Spleen (tissue), 11 donors: ENCODE measurements around the gene MSI2. TPM values are rescaled to one million over a fixed set of nuclear protein-coding genes. Genes with fewer than 3 reads are reported as not detected.

ENCODE experiments used
- DNase-seq: peaks from one replicate; pipeline ENCODE4 v3.0.0-alpha.2; 2020
- H3K27ac ChIP-seq, 8 donors: fragments of 200-600 bp; sonication (generic) in 7 of 8; 1 replicate in 4 of 8; 2 replicates in 4 of 8; pipeline versions ENCODE4 v1.5.0 to v1.8.0; 2016 to 2021; ENCODE audit warnings: inconsistent platforms in 4 of 8, mild to moderate bottlenecking in 4 of 8, moderate library complexity in 1 of 8
- H3K27me3 ChIP-seq, 7 donors: fragments of 200-600 bp; sonication (generic) in 6 of 7; replicated peaks in 1 of 7; 1 replicate in 4 of 7; 2 replicates in 3 of 7; pipeline versions ENCODE4 v1.5.0 to v1.8.0; 2016 to 2021; ENCODE audit warnings: inconsistent platforms in 3 of 7, mild to moderate bottlenecking in 1 of 7
- H3K36me3 ChIP-seq, 6 donors: fragments of 200-600 bp; sonication (generic) in 5 of 6; 1 replicate in 4 of 6; 2 replicates in 2 of 6; pipeline versions ENCODE4 v1.5.0 to v1.8.0; 2016 to 2021; ENCODE audit warnings: inconsistent platforms in 2 of 6
- H3K4me1 ChIP-seq, 6 donors: fragments of 200-600 bp; sonication (generic) in 5 of 6; 1 replicate in 3 of 6; 2 replicates in 3 of 6; pipeline versions ENCODE4 v1.5.0 to v1.8.0; 2016 to 2021; ENCODE audit warnings: inconsistent platforms in 3 of 6
- H3K4me3 ChIP-seq, 8 donors: fragments of 200-600 bp; sonication (generic) in 7 of 8; 1 replicate in 4 of 8; 2 replicates in 4 of 8; pipeline versions ENCODE4 v1.5.0 to v1.8.0; 2016 to 2021; ENCODE audit warnings: inconsistent platforms in 4 of 8, mild to moderate bottlenecking in 4 of 8, moderate library complexity in 2 of 8
- H3K9me3 ChIP-seq, 8 donors: fragments of 200-600 bp; sonication (generic) in 7 of 8; 1 replicate in 4 of 8; 2 replicates in 4 of 8; pipeline versions ENCODE4 v1.5.0 to v1.8.0; 2016 to 2021; ENCODE audit warnings: inconsistent platforms in 4 of 8
- POLR2A ChIP-seq, 3 donors: fragments of 450-650 bp; IDR thresholded peaks; one replicate each; pipeline ENCODE4 v1.5.1; 2017; ENCODE audit warnings: antibody characterized with exemption in 3 of 3, mild to moderate bottlenecking in 1 of 3
- POLR2AphosphoS5 ChIP-seq, 3 donors: sonication (generic); formaldehyde crosslinking; IDR thresholded peaks; one replicate each; pipeline ENCODE4 v1.5.1; 2017; ENCODE audit warnings: antibody characterized with exemption in 3 of 3
- WGBS, 5 donors: extraction: QIAGEN DNeasy Blood & Tissue Kit in 3 of 5; methylation state at CpG; one replicate each; pipeline versions ENCODE4 v1.1.5 to v1.1.7; 2013 to 2018; 5-methylcytosine and 5-hydroxymethylcytosine counted together
- intact Hi-C: fragments of 100-400 bp; cut with DNase I; formaldehyde crosslinking; loops from one replicate; pipeline ENCODE4 v1.15.0; 2023; ENCODE audit warnings: low total_unique reads
- polyA plus RNA-seq, 3 donors: library from polyadenylated mRNA; stranded (reverse); fragments of 200-250 nt; gene quantifications; one replicate each; pipeline ENCODE4 v1.2.1, GENCODE V29; 2013
- total RNA-seq, 7 donors: library from RNA; depleted of rRNA in 3 of 7; stranded (reverse); fragments of >200 nt in 3 of 7; fragmentation: NEBNext Ultra II Directional in 4 of 7; extraction: Animal tissue kit (Norgen Biotek cat#: 25700) in 4 of 7; gene quantifications; one replicate each; pipeline versions ENCODE4 v1.1.0 to v1.2.1, GENCODE V29; 2016 to 2021
- TF ChIP-seq, protein P1 (sequence below), 11 experiments: fragments of 200-600 bp in 7 of 11; fragments of 450-650 bp in 4 of 11; sonication (generic) in 4 of 11; IDR thresholded peaks in 8 of 11; conservative IDR thresholded peaks in 3 of 11; 1 replicate in 7 of 11; 2 replicates in 4 of 11; pipeline versions ENCODE4 v1.4.0 to v1.8.0; 2016 to 2021; ENCODE audit warnings: antibody characterized with exemption in 11 of 11, inconsistent platforms in 4 of 11, mild to moderate bottlenecking in 1 of 11
- donor health status: healthy with polysubstance abuse.
- donor health status: DM: no; HTN: no; CAD: no; lungs with moderate emphysema.
- donor health status: DM: no; HTN: no; CAD: no.
- donor health status: Bipolar disorder and iron deficiency.
- donor health status: healthy.
- donor health status: DM: no; HTN: no; CAD: no.
- donor health status: DM: yes; HTN: yes; CAD: no.

The MSI2 gene
- total and polyA plus RNA-seq, 10 donors = 9.8 to 131 (median 64.7) TPM

DNA sequence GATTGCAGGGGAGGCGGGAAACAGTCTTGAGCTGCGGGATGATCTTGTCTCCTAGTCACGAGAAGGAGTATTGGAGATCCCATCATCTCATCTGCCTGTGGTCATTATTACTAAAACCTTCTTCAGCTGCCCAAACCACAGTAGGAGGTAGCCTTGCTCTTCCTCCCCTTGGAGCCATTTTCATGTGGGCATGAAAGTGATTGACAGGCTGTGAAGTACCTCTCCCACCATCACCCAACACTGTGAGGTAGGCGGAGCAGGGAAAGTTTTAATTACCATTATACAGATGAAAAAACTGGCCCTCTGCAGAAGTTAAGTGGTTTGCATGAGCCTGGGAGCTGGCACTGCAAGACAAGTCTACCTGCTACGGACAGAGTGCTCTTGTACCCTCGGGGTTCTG is 237.3 kb downstream of the MSI2 start:
- no peak overlapping the region for H3K4me3 ChIP-seq
- no peaks in the 10 kb centered on the region for H3K36me3 ChIP-seq
- TF ChIP-seq POLR2A (IDR thresholded peaks at IDR 0.05) = no peak
- TF ChIP-seq, protein P1, sequence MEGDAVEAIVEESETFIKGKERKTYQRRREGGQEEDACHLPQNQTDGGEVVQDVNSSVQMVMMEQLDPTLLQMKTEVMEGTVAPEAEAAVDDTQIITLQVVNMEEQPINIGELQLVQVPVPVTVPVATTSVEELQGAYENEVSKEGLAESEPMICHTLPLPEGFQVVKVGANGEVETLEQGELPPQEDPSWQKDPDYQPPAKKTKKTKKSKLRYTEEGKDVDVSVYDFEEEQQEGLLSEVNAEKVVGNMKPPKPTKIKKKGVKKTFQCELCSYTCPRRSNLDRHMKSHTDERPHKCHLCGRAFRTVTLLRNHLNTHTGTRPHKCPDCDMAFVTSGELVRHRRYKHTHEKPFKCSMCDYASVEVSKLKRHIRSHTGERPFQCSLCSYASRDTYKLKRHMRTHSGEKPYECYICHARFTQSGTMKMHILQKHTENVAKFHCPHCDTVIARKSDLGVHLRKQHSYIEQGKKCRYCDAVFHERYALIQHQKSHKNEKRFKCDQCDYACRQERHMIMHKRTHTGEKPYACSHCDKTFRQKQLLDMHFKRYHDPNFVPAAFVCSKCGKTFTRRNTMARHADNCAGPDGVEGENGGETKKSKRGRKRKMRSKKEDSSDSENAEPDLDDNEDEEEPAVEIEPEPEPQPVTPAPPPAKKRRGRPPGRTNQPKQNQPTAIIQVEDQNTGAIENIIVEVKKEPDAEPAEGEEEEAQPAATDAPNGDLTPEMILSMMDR (IDR thresholded peaks at IDR 0.05 in 8 of 11, conservative IDR thresholded peaks at IDR 0.05 in 3 of 11) = no peak
- no peak for TF ChIP-seq POLR2AphosphoS5 (IDR thresholded peaks at IDR 0.05)
- no peak overlapping the region for H3K27ac ChIP-seq
- peak; percentile 19 for DNase-seq
- H3K27me3 ChIP-seq = no peaks in the 10 kb centered on the region
- H3K9me3 ChIP-seq = no peaks in the 10 kb centered on the region
- peaks cover 13 to 43% (median 33%) of the 10 kb centered on the region in 6 donors for H3K4me1 ChIP-seq
- WGBS, 5 donors = 89 to 97% (median 92%) methylated on average over 6 of the region's 6 CpGs
- intact Hi-C loops = no loop called here

DNA sequence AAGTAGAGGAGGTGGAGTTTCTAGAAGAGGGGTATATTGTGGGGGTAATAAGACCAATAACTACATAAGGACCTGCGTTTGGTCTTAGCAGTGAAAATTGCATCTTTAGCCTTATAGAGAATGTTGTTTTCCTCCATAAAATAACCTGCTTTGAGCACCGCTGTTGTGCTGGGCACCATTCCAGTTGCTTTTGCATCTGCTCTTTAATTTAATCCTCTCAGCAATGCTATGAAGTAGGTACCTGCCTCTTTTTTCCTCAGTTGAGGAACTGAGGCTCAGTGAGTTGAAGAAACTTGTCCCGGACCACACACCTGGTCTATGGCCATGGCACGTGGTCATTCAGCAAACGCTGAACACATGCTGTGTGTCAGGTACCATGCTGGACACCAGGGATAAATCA is 238.1 kb downstream of the MSI2 start:
- peak; percentile 29 for DNase-seq
- H3K27ac ChIP-seq = no peak overlapping the region
- WGBS, 5 donors = 95 to 98% (median 96%) methylated on average over 5 of the region's 5 CpGs
- no peaks in the 10 kb centered on the region for H3K27me3 ChIP-seq
- H3K36me3 ChIP-seq = no peaks in the 10 kb centered on the region
- peaks cover 13 to 51% (median 33%) of the 10 kb centered on the region in 6 donors for H3K4me1 ChIP-seq
- no peaks in the 10 kb centered on the region for H3K9me3 ChIP-seq
- TF ChIP-seq POLR2AphosphoS5 (IDR thresholded peaks at IDR 0.05) = no peak
- TF ChIP-seq, protein P1 (IDR thresholded peaks at IDR 0.05 in 8 of 11, conservative IDR thresholded peaks at IDR 0.05 in 3 of 11) = no peak
- no peak for TF ChIP-seq POLR2A (IDR thresholded peaks at IDR 0.05)
- intact Hi-C loops = no loop called here
- H3K4me3 ChIP-seq = no peak overlapping the region

DNA sequence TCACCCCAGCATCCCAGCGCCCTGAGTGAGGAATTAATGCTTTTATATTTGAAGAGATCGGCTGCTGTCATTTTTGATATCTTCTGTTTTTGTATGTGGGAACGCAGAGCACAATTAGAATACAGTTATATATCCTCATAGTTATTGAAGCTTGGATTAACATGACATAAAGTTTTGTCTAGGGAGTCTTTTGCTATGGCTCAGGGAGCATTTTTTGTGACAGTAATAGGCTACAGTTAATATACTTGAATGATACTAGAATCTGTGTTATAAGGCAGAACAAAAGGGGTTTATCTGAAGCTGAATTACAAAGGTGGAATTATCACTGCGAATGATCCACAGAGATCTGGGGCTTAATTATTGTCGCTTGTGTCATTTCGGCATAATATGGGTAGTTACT is 239.4 kb downstream of the MSI2 start:
- Histone ChIP-seq H3K4me1 (peaks cover 13 to 56% (median 33%) of the 10 kb centered on the region in 6 donors), H3K9me3 (no peaks in the 10 kb centered on the region), H3K27me3 (no peaks in the 10 kb centered on the region), H3K27ac (no peak overlapping the region), H3K4me3 (no peak overlapping the region), H3K36me3 (no peaks in the 10 kb centered on the region)
- intact Hi-C loops = no loop called here
- 96 to 97% (median 97%) methylated on average over 6 of the region's 6 CpGs for WGBS, 5 donors
- no peak for DNase-seq
- no peak for TF ChIP-seq POLR2AphosphoS5 (IDR thresholded peaks at IDR 0.05)
- TF ChIP-seq, protein P1 (IDR thresholded peaks at IDR 0.05 in 8 of 11, conservative IDR thresholded peaks at IDR 0.05 in 3 of 11) = no peak
- no peak for TF ChIP-seq POLR2A (IDR thresholded peaks at IDR 0.05)

DNA sequence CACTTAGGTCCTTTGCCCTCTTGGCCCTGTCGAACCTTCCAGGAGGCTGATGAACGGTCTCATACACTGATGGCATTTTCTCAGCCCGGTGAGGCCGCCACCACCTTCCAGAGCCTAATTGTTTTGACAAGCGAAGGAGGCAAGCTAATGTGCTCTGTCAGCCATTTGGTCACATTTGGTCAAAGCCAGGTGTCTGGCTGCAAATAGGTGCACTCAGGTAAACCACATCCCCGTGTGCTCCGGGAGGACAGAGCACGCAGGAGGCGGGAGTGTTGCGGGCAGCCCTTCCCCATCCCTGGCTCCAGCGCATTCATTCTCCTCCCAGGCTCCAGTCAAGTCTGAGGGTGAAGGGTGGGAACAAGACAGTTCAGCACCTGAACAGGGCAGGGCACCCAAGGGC is 240.1 kb downstream of the MSI2 start:
- no peaks in the 10 kb centered on the region for H3K36me3 ChIP-seq
- WGBS, 5 donors = 87 to 98% (median 96%) methylated on average over 11 of the region's 11 CpGs
- no peaks in the 10 kb centered on the region for H3K27me3 ChIP-seq
- H3K9me3 ChIP-seq = no peaks in the 10 kb centered on the region
- no peak overlapping the region for H3K27ac ChIP-seq
- DNase-seq = no peak
- H3K4me1 ChIP-seq = peaks cover 13 to 52% (median 31%) of the 10 kb centered on the region in 6 donors
- TF ChIP-seq, protein P1 (IDR thresholded peaks at IDR 0.05 in 8 of 11, conservative IDR thresholded peaks at IDR 0.05 in 3 of 11) = no peak
- TF ChIP-seq POLR2AphosphoS5 (IDR thresholded peaks at IDR 0.05) = no peak
- no peak for TF ChIP-seq POLR2A (IDR thresholded peaks at IDR 0.05)
- no peak overlapping the region for H3K4me3 ChIP-seq
- intact Hi-C loops = no loop called here
